GM18868 (cell line): ENCODE measurements around the gene HORMAD1.
"Not testable (repeated sequence)": the region's sequence is repeated elsewhere in the genome, so short reads cannot be mapped to it uniquely, and the experiment has no call there.

Source experiments
- ATAC-seq: cut with Tn5 transposase; IDR thresholded peaks from one replicate; pipeline ENCODE4 v1.9.1; 2021; ENCODE audit warnings: mild to moderate bottlenecking, moderate library complexity; ENCODE audit not compliant: unreplicated experiment

Gene HORMAD1, protein sequence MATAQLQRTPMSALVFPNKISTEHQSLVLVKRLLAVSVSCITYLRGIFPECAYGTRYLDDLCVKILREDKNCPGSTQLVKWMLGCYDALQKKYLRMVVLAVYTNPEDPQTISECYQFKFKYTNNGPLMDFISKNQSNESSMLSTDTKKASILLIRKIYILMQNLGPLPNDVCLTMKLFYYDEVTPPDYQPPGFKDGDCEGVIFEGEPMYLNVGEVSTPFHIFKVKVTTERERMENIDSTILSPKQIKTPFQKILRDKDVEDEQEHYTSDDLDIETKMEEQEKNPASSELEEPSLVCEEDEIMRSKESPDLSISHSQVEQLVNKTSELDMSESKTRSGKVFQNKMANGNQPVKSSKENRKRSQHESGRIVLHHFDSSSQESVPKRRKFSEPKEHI

DNA sequence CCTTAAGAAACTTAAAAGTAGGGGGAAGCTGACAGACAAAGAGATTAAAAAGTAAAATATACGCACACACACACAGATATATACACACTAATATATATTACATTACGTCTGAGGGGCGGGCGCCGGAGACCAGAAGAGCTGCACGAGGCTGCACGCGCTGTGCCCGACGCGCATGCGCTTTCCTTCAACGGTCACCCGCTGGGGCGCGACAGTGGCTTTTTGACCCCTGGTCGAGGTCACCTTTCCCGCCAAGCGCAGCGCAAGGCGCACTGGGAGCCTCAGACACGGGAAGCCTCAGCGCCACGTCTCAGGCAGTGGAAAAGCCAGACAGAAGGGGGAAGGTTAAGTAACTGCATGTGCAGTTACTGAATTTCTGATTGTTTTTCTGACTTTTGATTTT is at the start of gene HORMAD1:
Gene HORMAD1 (minus strand): TSS at position 193 of the 400 bp plus-strand sequence. CDS start 1,390 bp downstream, outside the sequence.
- ATAC-seq = no peak

- ATAC-seq = not testable (repeated sequence)
Observed at GRCh38 chr1:150767704-150768103, 47.0 kb upstream of the HORMAD1 start.

- ATAC-seq = peak; percentile 22
Observed at GRCh38 chr1:150765977-150766301, 45.2 kb upstream of the HORMAD1 start.

DNA sequence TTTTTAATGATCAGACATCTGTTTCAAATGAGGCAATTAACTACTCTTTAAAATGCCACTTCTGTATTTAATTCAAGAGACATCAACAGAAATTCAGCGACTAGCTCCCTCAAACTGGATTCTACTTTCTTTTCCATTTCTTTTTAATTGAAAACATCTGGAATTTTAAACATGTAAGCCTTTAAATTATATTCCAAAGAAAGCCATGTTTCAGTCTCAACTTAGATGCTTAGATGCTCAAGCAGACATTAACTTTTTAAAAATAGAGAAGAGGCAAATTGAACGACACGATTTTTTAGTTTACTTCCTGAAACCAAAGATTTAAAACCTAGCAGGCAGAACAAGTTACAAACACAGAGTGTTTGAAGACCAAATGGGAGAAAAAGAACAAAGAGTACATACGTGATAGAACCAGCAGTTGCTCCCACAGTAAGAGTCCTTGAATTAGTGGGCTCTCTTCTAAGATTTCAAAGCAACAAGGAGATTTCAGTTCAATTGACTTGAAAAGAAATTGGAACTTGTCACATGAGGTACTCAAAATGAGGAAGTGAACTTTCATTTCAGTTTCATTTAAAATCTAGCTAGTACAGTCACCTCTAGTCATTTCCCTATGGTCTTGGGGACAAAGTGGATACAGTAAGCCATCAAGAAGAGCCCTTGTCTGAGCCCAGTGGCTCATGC is 44.7 kb upstream of the HORMAD1 start, which contains the start of gene CTSS:
Gene CTSS (minus strand): TSS at position 483 of the 681 bp plus-strand sequence. CDS start 1,015 bp downstream, outside the sequence.
- peak; percentile 89 for ATAC-seq

GRCh38 chr1:150764617-150765101 is 44.0 kb upstream of the HORMAD1 start:
- ATAC-seq = no peak

GRCh38 chr1:150763018-150763417 is 42.3 kb upstream of the HORMAD1 start:
- no peak for ATAC-seq

DNA sequence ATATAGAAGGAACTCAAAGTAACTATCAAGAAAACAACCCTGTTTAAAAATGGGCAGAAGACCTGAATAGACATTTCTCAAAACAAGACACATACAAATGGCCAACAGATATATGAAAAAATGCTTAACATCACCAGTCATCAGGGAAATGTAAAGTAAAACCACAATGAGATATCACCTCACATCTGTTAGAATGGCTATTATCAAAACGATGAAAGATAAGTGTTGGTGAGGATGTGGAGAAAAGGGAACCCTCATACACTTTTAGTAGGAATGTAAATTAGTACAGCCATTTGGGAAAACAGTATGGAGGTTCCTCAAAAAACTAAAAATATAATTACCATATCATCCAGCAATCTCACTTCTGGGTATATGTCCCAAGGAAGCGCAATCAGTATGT is 41.9 kb upstream of the HORMAD1 start:
- ATAC-seq = no peak

GRCh38 chr1:150761801-150762200 is 41.1 kb upstream of the HORMAD1 start:
- ATAC-seq = no peak

GRCh38 chr1:150760013-150760412 is 39.3 kb upstream of the HORMAD1 start:
- no peak for ATAC-seq

DNA sequence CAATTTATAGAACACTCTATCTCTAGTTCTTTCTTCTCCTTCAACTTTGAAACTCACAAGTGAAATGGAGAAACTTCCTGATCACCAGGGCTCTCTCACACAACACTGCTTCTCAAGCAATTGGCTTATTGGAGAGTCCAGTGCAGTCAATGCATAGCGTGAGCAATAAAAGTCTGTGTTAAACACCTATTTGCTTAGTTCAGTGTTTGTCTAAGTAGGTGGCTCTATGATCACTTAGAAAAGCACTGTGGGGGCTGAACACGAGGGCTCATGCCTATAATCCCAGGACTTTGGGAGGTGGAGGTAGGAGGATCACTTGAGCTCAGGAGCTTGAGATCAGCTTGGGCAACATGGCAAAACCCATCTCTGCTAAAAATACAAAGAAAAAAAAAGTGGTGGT is 32.7 kb upstream of the HORMAD1 start:
- no peak for ATAC-seq

- no peak for ATAC-seq
Observed at GRCh38 chr1:150751443-150751842, 30.7 kb upstream of the HORMAD1 start.

GRCh38 chr1:150749720-150750311 is 29.1 kb upstream of the HORMAD1 start:
- ATAC-seq = no peak

DNA sequence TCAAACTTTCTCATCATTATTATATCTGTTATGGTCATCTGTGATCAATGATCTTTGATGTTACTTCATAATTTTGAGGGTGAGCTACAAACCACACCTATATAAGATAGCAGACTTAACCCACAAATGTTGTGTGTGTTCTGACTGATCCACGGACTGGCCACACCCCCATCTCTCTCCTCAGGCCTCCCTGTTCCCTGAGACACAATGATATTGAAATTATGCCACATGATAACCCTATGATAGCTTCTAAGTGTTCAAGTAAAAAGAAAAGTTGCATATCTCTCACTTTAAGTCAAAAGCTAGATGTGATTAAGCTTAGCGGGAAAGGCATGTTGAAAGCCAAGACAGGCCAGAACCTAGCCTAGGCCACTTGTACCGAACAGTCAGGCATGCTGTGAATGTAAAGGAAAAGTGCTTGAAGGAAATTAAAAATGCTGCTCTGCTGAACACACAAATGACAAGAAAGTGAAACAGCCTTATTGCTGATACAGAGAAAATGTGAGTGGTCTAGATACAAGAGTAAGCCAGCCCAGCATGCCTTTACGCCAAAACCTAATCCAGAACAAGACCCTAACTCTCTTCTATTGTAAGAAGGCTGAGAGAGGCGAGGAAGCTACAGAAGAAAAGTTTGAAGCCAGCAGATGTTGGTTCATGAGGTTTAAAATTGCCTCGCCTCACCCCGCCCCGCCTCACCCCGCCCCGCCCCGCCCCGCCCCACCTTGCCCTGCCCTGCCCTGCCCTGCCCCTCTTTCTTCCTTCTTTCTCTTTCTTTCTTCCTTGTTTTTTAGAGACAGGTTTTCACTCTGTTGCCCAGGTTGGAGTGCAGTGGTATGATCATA is 28.4 kb upstream of the HORMAD1 start:
- ATAC-seq = no peak

- no peak for ATAC-seq
Observed at GRCh38 chr1:150730130-150730721, 9.5 kb upstream of the HORMAD1 start.

DNA sequence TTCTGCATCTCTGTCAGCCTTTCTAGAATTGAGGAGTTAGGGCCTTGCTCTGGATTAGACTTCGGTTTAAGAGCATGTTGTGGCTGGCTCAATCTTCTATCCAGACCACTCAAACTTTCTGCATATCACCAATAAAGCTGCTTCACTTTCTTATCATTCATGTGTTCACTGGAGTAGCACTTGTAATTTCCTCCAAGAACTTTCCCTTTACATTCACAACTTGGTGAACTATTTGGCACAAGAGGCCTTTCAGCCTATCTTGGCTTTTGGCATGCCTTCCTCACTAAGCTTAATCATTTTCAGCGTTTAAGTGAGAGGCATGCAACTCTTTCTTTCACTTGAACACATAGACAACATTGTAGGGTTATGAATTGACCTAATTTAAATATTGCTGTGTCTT is 3.6 kb upstream of the HORMAD1 start:
- ATAC-seq = no peak

- ATAC-seq = no peak
Observed at GRCh38 chr1:150720098-150720497, 597 bp downstream of the HORMAD1 start.

DNA sequence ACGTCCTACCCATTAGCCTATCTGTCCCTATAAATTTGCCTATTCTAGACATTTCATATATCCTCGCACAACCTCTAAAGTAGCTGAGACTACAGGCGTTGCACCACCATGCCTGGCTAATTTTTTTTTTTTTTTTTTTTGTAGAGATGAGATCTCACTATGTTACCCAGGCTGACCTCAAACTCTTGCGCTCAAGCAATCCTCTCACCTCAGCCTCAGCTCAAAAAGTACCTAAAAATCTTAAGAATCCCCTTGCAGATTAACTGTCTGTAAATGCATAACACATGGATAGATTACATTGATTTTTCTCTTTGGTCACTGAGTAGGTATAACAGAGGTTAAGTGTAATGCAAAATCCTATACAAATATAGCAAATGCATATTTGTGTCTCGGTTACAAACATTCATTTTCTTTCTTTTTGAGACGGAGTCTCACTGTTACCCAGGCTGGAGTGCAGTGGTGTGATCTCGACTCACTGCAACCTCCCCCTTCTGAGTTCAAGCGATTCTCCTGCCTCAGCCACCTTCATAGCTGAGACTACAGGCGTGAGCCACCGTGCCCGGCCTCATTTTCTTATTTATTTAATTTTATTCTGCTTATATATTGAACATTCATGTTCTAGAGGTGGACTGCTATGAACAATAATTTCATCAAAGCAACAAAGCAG is 2.3 kb downstream of the HORMAD1 start:
- ATAC-seq = no peak

DNA sequence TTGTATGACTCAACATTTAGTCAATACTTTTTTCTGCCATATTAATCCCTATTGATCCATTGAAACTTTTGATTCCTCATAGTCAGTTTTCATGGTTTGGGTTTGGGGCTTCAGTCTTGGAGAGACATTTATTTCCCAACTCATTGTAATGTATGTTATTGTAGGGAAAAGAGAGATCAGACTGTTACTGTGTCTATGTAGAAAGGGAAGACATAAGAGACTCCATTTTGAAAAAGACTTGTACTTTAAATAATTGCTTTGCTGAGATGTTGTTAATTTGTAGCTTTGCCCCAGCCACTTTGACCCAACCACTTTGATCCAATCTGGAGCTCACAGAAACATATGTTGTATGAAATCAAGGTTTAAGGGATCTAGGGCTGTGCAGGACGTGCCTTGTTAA is 11.7 kb downstream of the HORMAD1 start:
- not testable (repeated sequence) for ATAC-seq

GRCh38 chr1:150708595-150708994 is 12.1 kb downstream of the HORMAD1 start:
- peak; percentile 76 for ATAC-seq

DNA sequence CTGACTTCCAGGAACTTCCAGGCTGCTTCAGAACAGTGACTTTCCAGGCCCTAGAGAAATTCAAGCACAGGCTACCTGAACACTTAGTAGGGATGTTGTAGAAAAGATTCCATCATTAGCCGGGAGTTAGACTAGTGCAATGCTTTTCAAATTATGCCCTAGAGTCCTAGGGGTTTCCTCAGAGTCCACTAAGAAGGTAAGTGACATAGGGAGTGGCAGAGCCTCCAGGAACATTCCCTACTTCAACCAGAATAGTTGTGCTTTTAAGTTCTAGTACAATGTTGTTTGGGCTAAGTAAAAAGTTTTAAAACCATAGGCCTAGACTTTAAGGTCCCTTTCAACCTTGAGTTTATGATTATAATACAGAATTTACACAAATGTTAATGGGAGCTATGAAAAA is 14.6 kb downstream of the HORMAD1 start:
- no peak for ATAC-seq
